ENCODE data around the gene DSTYK.
"Not testable (repeated sequence)": the region's sequence is repeated elsewhere in the genome, so short reads cannot be mapped to it uniquely, and the experiment has no call there.

Gene DSTYK

DNA sequence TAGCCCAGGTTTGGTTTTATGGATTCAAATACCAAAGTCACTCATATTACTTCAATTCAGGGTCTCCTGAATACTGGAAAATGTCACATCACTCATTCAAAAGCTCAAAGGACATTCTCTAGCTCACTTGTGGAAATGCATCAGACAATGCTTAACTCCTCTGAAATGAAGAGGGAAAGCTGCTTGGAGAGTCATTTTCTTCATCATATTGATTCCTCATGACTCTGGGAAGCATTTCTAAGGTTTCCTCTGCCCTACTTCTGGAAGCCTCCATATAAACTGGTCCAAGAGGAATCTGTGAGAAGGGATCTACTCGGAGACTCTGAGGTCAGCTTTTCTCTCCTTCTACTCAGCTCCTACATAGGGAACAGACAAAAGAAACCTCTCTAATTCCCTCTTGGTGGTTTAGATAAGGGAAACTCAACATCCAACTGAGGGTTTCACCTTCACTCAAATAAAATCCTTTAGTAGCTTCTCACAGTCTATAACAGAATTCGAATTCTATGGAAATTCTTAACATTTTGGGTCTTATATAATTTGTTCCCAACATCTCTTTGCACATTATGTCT, 53.4 kb downstream of the DSTYK start:
- no peak for DNase-seq (ENCODE audit: low spot score)
- in situ Hi-C loops (cut with MboI; ENCODE audit: low sequenced_read_pairs, unreplicated experiment) = no loop called here
- TF ChIP-seq, protein P1, sequence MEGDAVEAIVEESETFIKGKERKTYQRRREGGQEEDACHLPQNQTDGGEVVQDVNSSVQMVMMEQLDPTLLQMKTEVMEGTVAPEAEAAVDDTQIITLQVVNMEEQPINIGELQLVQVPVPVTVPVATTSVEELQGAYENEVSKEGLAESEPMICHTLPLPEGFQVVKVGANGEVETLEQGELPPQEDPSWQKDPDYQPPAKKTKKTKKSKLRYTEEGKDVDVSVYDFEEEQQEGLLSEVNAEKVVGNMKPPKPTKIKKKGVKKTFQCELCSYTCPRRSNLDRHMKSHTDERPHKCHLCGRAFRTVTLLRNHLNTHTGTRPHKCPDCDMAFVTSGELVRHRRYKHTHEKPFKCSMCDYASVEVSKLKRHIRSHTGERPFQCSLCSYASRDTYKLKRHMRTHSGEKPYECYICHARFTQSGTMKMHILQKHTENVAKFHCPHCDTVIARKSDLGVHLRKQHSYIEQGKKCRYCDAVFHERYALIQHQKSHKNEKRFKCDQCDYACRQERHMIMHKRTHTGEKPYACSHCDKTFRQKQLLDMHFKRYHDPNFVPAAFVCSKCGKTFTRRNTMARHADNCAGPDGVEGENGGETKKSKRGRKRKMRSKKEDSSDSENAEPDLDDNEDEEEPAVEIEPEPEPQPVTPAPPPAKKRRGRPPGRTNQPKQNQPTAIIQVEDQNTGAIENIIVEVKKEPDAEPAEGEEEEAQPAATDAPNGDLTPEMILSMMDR (IDR thresholded peaks at IDR 0.05; ENCODE audit: borderline replicate concordance, control extremely low read depth, extremely low read depth, insufficient read depth, missing control alignments) = no peak

DNA sequence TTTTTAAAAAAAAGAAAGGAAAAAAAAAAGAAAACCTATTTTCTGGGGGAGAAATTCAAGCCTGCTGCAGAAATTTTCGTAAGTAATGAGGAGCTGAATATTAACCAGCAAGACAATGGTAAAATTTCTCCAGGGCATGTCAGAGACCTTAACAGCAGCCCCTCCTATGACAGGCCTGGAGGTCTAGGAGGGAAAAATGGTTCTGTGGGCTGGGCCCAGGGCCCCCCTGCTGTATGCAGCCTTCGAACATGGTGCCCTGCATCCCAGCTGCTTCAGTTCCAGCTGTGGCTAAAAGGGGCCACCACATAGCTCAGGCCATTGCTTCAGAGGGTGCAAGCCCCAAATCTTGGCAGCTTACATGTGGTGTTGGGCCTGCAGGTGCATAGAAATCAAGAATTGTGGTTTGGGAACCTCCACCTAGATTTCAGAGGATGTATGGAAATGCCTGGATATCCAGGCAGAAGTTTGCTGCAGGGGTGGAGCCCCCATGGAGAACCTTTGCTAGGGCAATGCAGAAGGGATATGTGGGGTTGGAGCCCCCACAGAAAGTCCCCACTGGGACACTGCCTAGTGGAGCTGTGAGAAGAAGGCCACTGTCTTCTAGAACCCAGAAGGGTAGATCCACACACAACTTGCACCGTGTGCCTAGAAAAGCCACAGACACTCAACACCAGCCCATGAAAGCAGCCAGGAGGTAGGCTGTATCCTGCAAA, 55.7 kb downstream of the DSTYK start:
- in situ Hi-C loops (cut with MboI; ENCODE audit: low sequenced_read_pairs, unreplicated experiment); DNase-seq (ENCODE audit: low spot score): not testable (repeated sequence)

DNA sequence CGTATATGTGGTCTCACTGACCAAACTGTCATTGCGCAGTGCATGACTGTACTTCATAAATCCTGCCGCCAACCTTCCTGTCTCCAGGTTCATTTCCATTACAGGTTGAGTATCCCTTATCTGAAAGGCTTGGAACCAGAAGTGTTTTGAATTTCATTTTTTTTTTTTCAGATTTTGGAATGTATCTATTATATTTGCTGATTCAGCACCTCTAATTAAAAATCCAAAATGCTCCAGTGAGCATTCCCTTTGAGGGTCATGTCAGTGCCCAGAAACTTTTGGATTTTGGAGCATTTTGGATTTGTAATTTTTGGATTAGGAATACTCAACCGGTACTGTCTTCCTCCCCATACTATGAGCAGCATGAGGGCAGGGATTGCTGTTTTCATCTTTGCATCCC, 59.0 kb downstream of the DSTYK start:
- in situ Hi-C loops (cut with MboI; ENCODE audit: low sequenced_read_pairs, unreplicated experiment) = no loop called here
- no peak for DNase-seq (ENCODE audit: low spot score)
- TF ChIP-seq, protein P1 (IDR thresholded peaks at IDR 0.05; ENCODE audit: borderline replicate concordance, control extremely low read depth, extremely low read depth, insufficient read depth, missing control alignments) = no peak

DNA sequence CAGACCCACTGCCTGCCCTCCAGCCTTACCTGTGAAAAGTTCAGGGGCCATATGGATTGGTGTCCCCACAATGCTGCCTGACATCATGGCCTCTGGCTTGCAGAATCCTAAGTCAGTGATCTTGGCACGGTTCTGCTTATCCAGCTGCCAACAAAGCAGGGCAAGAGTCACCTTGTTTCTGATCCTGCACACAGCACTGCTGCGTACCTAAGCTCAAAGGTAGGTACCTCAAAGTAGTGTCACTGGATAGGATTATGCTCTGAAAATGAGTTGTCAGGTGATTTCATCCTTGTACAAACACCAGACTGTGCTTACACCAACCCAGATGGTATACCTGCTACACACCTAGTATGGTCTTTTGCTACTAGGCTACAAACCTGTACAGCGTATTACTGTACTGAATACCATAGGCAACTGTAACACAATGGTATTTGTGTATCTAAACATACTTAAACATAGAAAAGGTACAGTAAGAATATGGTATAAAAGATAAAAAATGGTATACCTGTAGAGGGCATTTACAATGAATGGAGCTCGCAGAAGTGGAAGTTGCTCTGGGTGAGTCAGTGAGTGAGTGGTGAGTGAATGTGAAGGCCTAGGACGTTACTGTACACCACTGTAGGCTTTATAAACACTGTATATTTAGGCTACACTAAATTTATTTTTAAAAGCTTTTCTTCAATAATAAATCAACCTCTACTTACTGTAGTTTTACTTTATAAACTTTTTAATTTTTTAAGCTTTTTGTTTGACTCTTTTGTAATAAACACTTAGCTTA, 60.7 kb downstream of the DSTYK start:
- TF ChIP-seq, protein P1 (IDR thresholded peaks at IDR 0.05; ENCODE audit: borderline replicate concordance, control extremely low read depth, extremely low read depth, insufficient read depth, missing control alignments) = no peak
- no peak for DNase-seq (ENCODE audit: low spot score)
- in situ Hi-C loops (cut with MboI; ENCODE audit: low sequenced_read_pairs, unreplicated experiment) = no loop called here

DNA sequence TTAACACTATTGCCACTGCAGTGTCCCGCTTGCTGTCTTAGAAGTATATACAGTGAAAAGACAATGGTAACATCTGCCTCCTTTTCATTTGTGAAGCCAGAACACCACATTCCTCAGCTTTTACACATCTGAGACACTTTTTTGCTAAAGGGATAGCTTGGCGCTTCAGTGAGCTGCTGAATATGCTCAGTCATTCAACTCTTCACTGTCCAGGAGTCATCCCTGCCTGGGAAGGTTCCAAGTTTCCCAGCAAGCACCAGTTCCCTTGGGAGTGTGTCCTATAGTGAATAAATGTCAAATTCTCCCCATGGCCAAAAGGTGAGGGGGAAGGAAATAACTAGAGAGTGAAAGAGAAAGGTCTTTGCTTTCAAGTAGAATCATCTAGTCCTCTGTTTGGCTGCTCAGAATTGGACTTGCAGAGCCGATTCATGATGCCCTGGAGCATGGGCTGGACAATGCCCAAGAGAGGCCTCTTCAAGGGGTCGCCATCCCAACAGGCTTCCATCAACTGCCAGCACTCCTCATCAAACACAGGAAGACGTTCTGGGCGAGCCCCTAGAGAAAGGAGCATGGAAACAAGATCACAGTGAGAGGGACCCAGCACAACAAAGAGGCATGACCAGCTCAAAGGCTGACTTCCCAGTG, 64.2 kb downstream of the DSTYK start:
- DNase-seq (ENCODE audit: low spot score) = no peak
- TF ChIP-seq, protein P1 (IDR thresholded peaks at IDR 0.05; ENCODE audit: borderline replicate concordance, control extremely low read depth, extremely low read depth, insufficient read depth, missing control alignments) = no peak
- in situ Hi-C loops (cut with MboI; ENCODE audit: low sequenced_read_pairs, unreplicated experiment) = no loop called here

DNA sequence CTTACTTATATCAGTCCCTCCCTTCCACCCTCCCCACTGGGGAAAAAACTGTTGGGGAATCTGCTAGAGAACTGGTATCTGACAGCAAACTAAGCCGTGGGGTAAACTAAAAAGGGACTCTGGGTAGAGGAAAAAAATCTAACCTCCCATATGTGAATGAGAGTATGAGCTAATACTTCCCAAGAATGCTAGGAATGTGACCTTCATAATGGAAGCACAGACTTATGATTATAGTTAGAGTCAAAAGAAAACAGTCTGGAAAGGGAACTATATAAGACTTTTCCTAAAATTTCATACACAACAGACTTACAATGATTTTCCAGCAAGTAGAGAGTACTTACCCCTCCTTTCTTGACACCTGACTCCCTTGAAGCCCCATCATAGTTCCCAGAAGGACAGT, 66.8 kb downstream of the DSTYK start:
- TF ChIP-seq, protein P1 (IDR thresholded peaks at IDR 0.05; ENCODE audit: borderline replicate concordance, control extremely low read depth, extremely low read depth, insufficient read depth, missing control alignments) = no peak
- no peak for DNase-seq (ENCODE audit: low spot score)
- in situ Hi-C loops (cut with MboI; ENCODE audit: low sequenced_read_pairs, unreplicated experiment) = no loop called here
